GM12878 (cell line): Measurements from ENCODE around the gene PRTN3. TPM values are rescaled to one million over a fixed set of nuclear protein-coding genes. Genes with fewer than 3 reads are reported as not detected.
A peak's percentile ranks its signal among the peaks of the same experiment; 100 is the strongest.

ENCODE experiments used
- ATAC-seq: fragments of 200-7000 bp; cut with Tn5 transposase; 3 replicates; pipeline ENCODE4 v1.9.1; 2020; ENCODE audit warnings: mild to moderate bottlenecking, moderate library complexity
- BruUV-seq: library from RNA; stranded (reverse); fragments of 400-500 nt; replicated peaks from 2 replicates; lab custom pipeline; 2021; lab: Mats Ljungman, UMichigan
- CTCF ChIA-PET: fragments of 300-600 bp; sonication (Branson Sonifier 250); formaldehyde crosslinking; extraction: SDS; loops from one replicate; lab custom pipeline; 2021; ENCODE audit warnings: inconsistent platforms; lab: Yijun Ruan, JAX
- POLR2A ChIA-PET: fragments of 350-600 bp; formaldehyde crosslinking; extraction: SDS; loops from one replicate; lab custom pipeline; 2021; ENCODE audit warnings: inconsistent platforms; lab: Charles Lee
- RAD21 ChIA-PET: fragments of 300-600 bp; sonication (Branson Sonifier 250); formaldehyde crosslinking; loops from one replicate; lab custom pipeline; 2023; ENCODE audit warnings: antibody characterized with exemption; ENCODE audit not compliant: unreplicated experiment; lab: Charles Lee
- SMC1A ChIA-PET: fragments of 300-600 bp; sonication (Branson Sonifier 250); formaldehyde crosslinking; loops from one replicate; lab custom pipeline; 2023; ENCODE audit not compliant: unreplicated experiment, uncharacterized antibody; lab: Charles Lee
- DNase-seq: peaks from one replicate; pipeline ENCODE4 v3.0.0-alpha.2; 2011; ENCODE audit warnings: low read depth, low spot score
- FAIRE-seq: peaks from 3 replicates; lab custom pipeline; 2011; peaks lifted over from hg19 to GRCh38; lab: Jason Lieb, UNC
- H2AFZ ChIP-seq: 2 replicates; pipeline ENCODE4 v1.6.0; 2011; ENCODE audit warnings: low read depth, low read length, control low read depth; ENCODE audit not compliant: control insufficient read depth
- H3K27ac ChIP-seq: 2 replicates; pipeline ENCODE4 v1.5.1; 2011; ENCODE audit warnings: control low read depth; ENCODE audit not compliant: control insufficient read depth, insufficient read depth
- H3K27me3 ChIP-seq, 2 experiments: replicated peaks in 1 of 2; 2 replicates each; pipeline versions ENCODE4 v1.6.0 to v1.6.1; 2011; ENCODE audit warnings: low read length in 1 of 2; ENCODE audit not compliant: control insufficient read depth in 2 of 2, insufficient read depth in 2 of 2
- H3K36me3 ChIP-seq, 2 experiments: 2 replicates each; pipeline ENCODE4 v1.5.1; 2011; ENCODE audit warnings: low read length in 1 of 2; ENCODE audit not compliant: control insufficient read depth in 2 of 2, insufficient read depth in 2 of 2
- H3K4me1 ChIP-seq: 2 replicates; pipeline ENCODE4 v1.6.1; 2011; ENCODE audit warnings: mild to moderate bottlenecking, low read length, moderate library complexity, mixed read lengths; ENCODE audit not compliant: control insufficient read depth, insufficient read depth
- H3K4me2 ChIP-seq: 2 replicates; pipeline ENCODE4 v1.6.0; 2011; ENCODE audit warnings: control low read depth; ENCODE audit not compliant: control insufficient read depth, insufficient read depth
- H3K4me3 ChIP-seq: fragments of 200-600 bp; sonication (generic); 2 replicates; pipeline ENCODE4 v1.5.1; 2016
- H3K79me2 ChIP-seq: 2 replicates; pipeline ENCODE4 v1.6.0; 2011; ENCODE audit warnings: low read length; ENCODE audit not compliant: control insufficient read depth, insufficient read depth
- H3K9ac ChIP-seq: 2 replicates; pipeline ENCODE4 v1.8.0; 2011; ENCODE audit warnings: low read length, control low read depth, mixed read lengths; ENCODE audit not compliant: control insufficient read depth, insufficient read depth
- H3K9me3 ChIP-seq: replicated peaks from 3 replicates; pipeline ENCODE4 v1.5.1; 2011; ENCODE audit warnings: mild to moderate bottlenecking, low read length; ENCODE audit not compliant: control insufficient read depth, insufficient read depth
- H4K20me1 ChIP-seq: 2 replicates; pipeline ENCODE4 v1.6.0; 2011; ENCODE audit not compliant: control insufficient read depth, insufficient read depth
- CTCF ChIP-seq, 3 experiments: IDR thresholded peaks in 2 of 3; conservative IDR thresholded peaks in 1 of 3; 2 replicates each; pipeline ENCODE4 v1.5.1; 2011; ENCODE audit warnings: low read depth in 3 of 3, low read length in 3 of 3, mild to moderate bottlenecking in 3 of 3, control low read depth in 2 of 3, moderate library complexity in 2 of 3, inconsistent platforms in 1 of 3, mixed read lengths in 1 of 3; ENCODE audit not compliant: control insufficient read depth in 2 of 3, insufficient read depth in 1 of 3; ENCODE audit errors: extremely low read depth in 1 of 3
- NR2F1 ChIP-seq: fragments of 450-650 bp; conservative IDR thresholded peaks from 2 replicates; pipeline ENCODE4 v1.6.1; 2017; ENCODE audit warnings: mild to moderate bottlenecking
- POLR2AphosphoS5 ChIP-seq: IDR thresholded peaks from 2 replicates; pipeline ENCODE4 v1.6.1; 2011; ENCODE audit warnings: mild to moderate bottlenecking, low read length, inconsistent platforms
- STAT3 ChIP-seq: IDR thresholded peaks from 2 replicates; pipeline ENCODE4 v1.6.1; 2011; ENCODE audit warnings: low read depth, low read length, improper control_type of control experiment
- WGBS: methylation state at CpG from one replicate; pipeline ENCODE4 v1.1.6; 2016; ENCODE audit warnings: low lambda C conversion rate; ENCODE audit not compliant: insufficient replicate concordance, insufficient coverage; ENCODE audit errors: missing lambda C conversion rate; 5-methylcytosine and 5-hydroxymethylcytosine counted together
- in situ Hi-C: fragments of 300-500 bp; cut with MboI; formaldehyde crosslinking; loops from 9 replicates; pipeline ENCODE4 v1.14.3; 2018; ENCODE audit warnings: mixed read lengths
- intact Hi-C: fragments of 100-400 bp; cut with micrococcal nuclease; formaldehyde crosslinking; loops from one replicate; pipeline ENCODE4 v1.14.2; 2022; ENCODE audit not compliant: unreplicated experiment
- polyA plus RNA-seq, 11 experiments: library from polyadenylated mRNA; depleted of rRNA in 4 of 11; unstranded in 6 of 11; stranded (reverse) in 5 of 11; fragments of >200 nt; fragmentation: Nextera tagmentation in 4 of 11; fragmentation: Illumina TruSeq in 1 of 11; extraction: Ambion mirVana in 4 of 11; extraction: Trizol in 1 of 11; gene quantifications; 1 replicate in 1 of 11; 2 replicates in 10 of 11; pipeline versions ENCODE4 v1.2.1 to v1.2.3, GENCODE V29; 2011 to 2016; ENCODE audit warnings: inconsistent platforms in 2 of 11, missing spikeins in 2 of 11, low read depth in 1 of 11
- total RNA-seq, 4 experiments: library from RNA; depleted of rRNA in 3 of 4; stranded (reverse); fragments of >200 nt in 3 of 4; fragmentation: Illumina TruSeq in 1 of 4; extraction: Trizol in 1 of 4; gene quantifications; 2 replicates each; pipeline versions ENCODE4 v1.2.1 to v1.2.3, GENCODE V29; 2013 to 2021

PRTN3 gene
- total and polyA plus RNA-seq, 10 of the 15 experiments (the other 5 are each of a cell fraction or from before 2014, with no cell fraction given), result 0.08 TPM; not detected in 9

GRCh38 chr19:799076-799881 is 41.5 kb upstream of the PRTN3 start:
- no TSS peak for BruUV-seq
- DNase-seq, result no peak
- WGBS, result 10% methylated on average over 27 of the region's 28 CpGs
- Histone ChIP-seq H3K27ac (peak overlapping the region; percentile 24), H3K4me3 (peak overlapping the region; percentile 92), H3K27me3 (no peaks in the 10 kb centered on the region), H3K9me3 (no peaks in the 10 kb centered on the region), H3K4me2 (peak overlapping the region; percentile 85), H3K9ac (peak overlapping the region; percentile 98), H4K20me1 (peaks cover 38% of the 10 kb centered on the region), H3K79me2 (peaks cover 64% of the 10 kb centered on the region), H3K4me1 (peaks cover 7% of the 10 kb centered on the region; the same call in 1 of the 2 replicates), H3K36me3 (peaks cover 17 to 42% of the 10 kb centered on the region in 2 experiments; a peak in 3 of 4 replicates), H2AFZ (no peak overlapping the region)
- TF ChIP-seq NR2F1, result peak; percentile 17; the same call in 1 of the 2 replicates
- TF ChIP-seq STAT3, result no peak
- 0 out of 6 replicates have a peak, but pooled peaks of 1 of the 3 experiments have one; percentile 8 for TF ChIP-seq CTCF (IDR thresholded peaks at IDR 0.05 in 2 of 3, conservative IDR thresholded peaks at IDR 0.05 in 1 of 3; ENCODE audit: control insufficient read depth in 2 of 3, extremely low read depth in 1 of 3, insufficient read depth in 1 of 3, low read depth in 3 of 3, low read length in 3 of 3)
- TF ChIP-seq POLR2AphosphoS5, result 0 out of 2 replicates have a peak, but pooled peaks have one; percentile 24
- ChIA-PET POLR2A (no interaction called here), RAD21 (interaction anchor here (0.6 to 1.0 kb wide), 2 partner anchors 64 to 228 kb away, joined by 3 read pairs; no protein-coding TSS in a partner anchor), CTCF (no interaction called here), SMC1A (no interaction called here)
- intact Hi-C loops (no loop called here), in situ Hi-C loops (no loop called here)
- FAIRE-seq, result peak; percentile 38
- ATAC-seq, result no peak
